ENCODE results near the gene TRMT13. TPM values are rescaled to one million over a fixed set of nuclear protein-coding genes. Genes with fewer than 3 reads are reported as not detected.

Gene TRMT13
- total RNA-seq = 17.8 TPM
- long read RNA-seq, transcript TRMT13-202 (11 exons, 3,129 nt) = major isoform, 7 of 20 reads
- long read RNA-seq, partial matches to known transcripts = 1 of 20 reads
- long read RNA-seq, other reads (novel, unspliced or antisense) = 11 of 20 reads

- intact Hi-C loops (cut with DNase I) = no loop called here
- no peaks in the 10 kb centered on the region for H3K9me3 ChIP-seq
- H3K27ac ChIP-seq = peak within 1 kb of the TSS; percentile 74
- ATAC-seq (peak; percentile 99 to 100), DNase-seq (peak; percentile 98)
- no peak for TF ChIP-seq CTCF (IDR thresholded peaks at IDR 0.05)
- H3K36me3 ChIP-seq = peaks cover 12% of the 10 kb centered on the region
- no peaks in the 10 kb centered on the region for H3K27me3 ChIP-seq (ENCODE audit: low read depth)
- peaks cover 31% of the 10 kb centered on the region for H3K4me1 ChIP-seq
- H3K4me3 ChIP-seq = peak within 1 kb of the TSS; percentile 84
These were observed at the start of gene TRMT13, which contains the start of gene SASS6 for GRCh38 chr1:100132566-100133477. Gene TRMT13, plus strand, starts transcription at chr1:100133163. Its CDS starts 6 bp downstream, at chr1:100133169. Gene SASS6, minus strand, starts transcription at chr1:100132930. Its CDS starts 116 bp downstream, at chr1:100132814.

GRCh38 chr1:100087396-100087795, 45.6 kb upstream of the TRMT13 start:
- no peak for TF ChIP-seq CTCF (IDR thresholded peaks at IDR 0.05)
- Histone ChIP-seq H3K36me3 (peaks cover 22% of the 10 kb centered on the region), H3K4me1 (no peaks in the 10 kb centered on the region), H3K9me3 (no peaks in the 10 kb centered on the region), H3K27ac (no peak overlapping the region), H3K4me3 (no peak overlapping the region), H3K27me3 (ENCODE audit: low read depth) (no peaks in the 10 kb centered on the region)
- ATAC-seq = no peak
- intact Hi-C loops (cut with DNase I) = no loop called here
- DNase-seq = no peak

- H3K9me3 ChIP-seq = no peaks in the 10 kb centered on the region
- H3K27ac ChIP-seq = no peak overlapping the region
- TF ChIP-seq CTCF (IDR thresholded peaks at IDR 0.05) = no peak
- DNase-seq (no peak), ATAC-seq (no peak)
- H3K36me3 ChIP-seq = peaks cover 10% of the 10 kb centered on the region
- no peaks in the 10 kb centered on the region for H3K4me1 ChIP-seq
- intact Hi-C loops (cut with DNase I) = no loop called here
- no peaks in the 10 kb centered on the region for H3K27me3 ChIP-seq (ENCODE audit: low read depth)
- H3K4me3 ChIP-seq = no peak overlapping the region
These were observed 43.9 kb upstream of the TRMT13 start for GRCh38 chr1:100089082-100089481.

- Histone ChIP-seq H3K9me3 (no peaks in the 10 kb centered on the region), H3K4me3 (no peak overlapping the region), H3K36me3 (peaks cover 10% of the 10 kb centered on the region), H3K27ac (no peak overlapping the region), H3K27me3 (ENCODE audit: low read depth) (no peaks in the 10 kb centered on the region), H3K4me1 (no peaks in the 10 kb centered on the region)
- DNase-seq (no peak), ATAC-seq (no peak)
- intact Hi-C loops (cut with DNase I) = no loop called here
- TF ChIP-seq CTCF (IDR thresholded peaks at IDR 0.05) = no peak
These were observed 42.5 kb upstream of the TRMT13 start for GRCh38 chr1:100090471-100090870.

- intact Hi-C loops (cut with DNase I) = no loop called here
- no peaks in the 10 kb centered on the region for H3K27me3 ChIP-seq (ENCODE audit: low read depth)
These were observed 32.8 kb upstream of the TRMT13 start for GRCh38 chr1:100100202-100100601.

More at GRCh38 chr1:100100202-100100601, 32.8 kb upstream of the TRMT13 start:
- DNase-seq = no peak
- no peak for TF ChIP-seq CTCF (IDR thresholded peaks at IDR 0.05)
- no peaks in the 10 kb centered on the region for H3K9me3 ChIP-seq
- no peak overlapping the region for H3K27ac ChIP-seq
- no peaks in the 10 kb centered on the region for H3K4me1 ChIP-seq
- H3K4me3 ChIP-seq = no peak overlapping the region
- ATAC-seq = no peak
- H3K36me3 ChIP-seq = peaks cover 45% of the 10 kb centered on the region

Measured in lower lobe of right lung (tissue), 2 donors.